PC-3 (cell line): ENCODE data around the gene PRDM1. TPM values are rescaled to one million over a fixed set of nuclear protein-coding genes. Genes with fewer than 3 reads are reported as not detected.

Experiments
- ATAC-seq: fragments of 200-7000 bp; cut with Tn5 transposase; 2 replicates; pipeline ENCODE4 v1.9.1; 2020; ENCODE audit warnings: mild to moderate bottlenecking, moderate library complexity
- BruUV-seq: library from RNA; stranded (reverse); fragments of 400-500 nt; replicated peaks from 2 replicates; lab custom pipeline; 2021; lab: Mats Ljungman, UMichigan
- CTCF ChIA-PET: fragments of 300-600 bp; sonication (Branson Sonifier 250); formaldehyde crosslinking; loops from one replicate; lab custom pipeline; 2022; ENCODE audit warnings: antibody characterized with exemption; lab: Charles Lee
- POLR2A ChIA-PET: fragments of 300-600 bp; sonication (Branson Sonifier 250); formaldehyde crosslinking; loops from one replicate; lab custom pipeline; 2022; ENCODE audit warnings: antibody characterized with exemption; ENCODE audit not compliant: unreplicated experiment; lab: Charles Lee
- DNase-seq: peaks from one replicate; pipeline ENCODE4 v3.0.0-alpha.2; 2015
- H2AFZ ChIP-seq: fragments of 300-600 bp; sonication (generic); 2 replicates; pipeline ENCODE4 v1.6.0; 2016; ENCODE audit warnings: antibody characterized with exemption, low read length
- H3F3A ChIP-seq: fragments of 300-600 bp; sonication (generic); one replicate; pipeline ENCODE4 v1.6.0; 2017; ENCODE audit warnings: antibody characterized with exemption, low read length, control low read depth, mild to moderate bottlenecking; ENCODE audit not compliant: unreplicated experiment
- H3K27ac ChIP-seq: fragments of 300-600 bp; sonication (generic); 2 replicates; pipeline ENCODE4 v1.5.1; 2016; ENCODE audit warnings: mild to moderate bottlenecking, low read length
- H3K27me3 ChIP-seq: fragments of 300-600 bp; sonication (generic); 2 replicates; pipeline ENCODE4 v1.6.1; 2016; ENCODE audit warnings: low read length, mixed read lengths
- H3K36me3 ChIP-seq: fragments of 300-600 bp; sonication (generic); 2 replicates; pipeline ENCODE4 v1.6.1; 2016; ENCODE audit warnings: low read depth, mixed run types, low read length, mixed read lengths
- H3K4me1 ChIP-seq: fragments of 300-600 bp; sonication (generic); 2 replicates; pipeline ENCODE4 v1.5.1; 2016; ENCODE audit warnings: low read length; ENCODE audit not compliant: insufficient read depth
- H3K4me2 ChIP-seq: fragments of 300-600 bp; sonication (generic); 2 replicates; pipeline ENCODE4 v1.6.0; 2016; ENCODE audit warnings: low read length
- H3K4me3 ChIP-seq: fragments of 300-600 bp; sonication (generic); 2 replicates; pipeline ENCODE4 v1.5.1; 2016; ENCODE audit warnings: mild to moderate bottlenecking, low read length, mixed read lengths
- H3K79me2 ChIP-seq: fragments of 300-600 bp; sonication (generic); 2 replicates; pipeline ENCODE4 v1.6.1; 2017; ENCODE audit warnings: low read length, mixed read lengths
- H3K9ac ChIP-seq: fragments of 300-600 bp; sonication (generic); 2 replicates; pipeline ENCODE4 v1.6.0; 2016; ENCODE audit warnings: mild to moderate bottlenecking, low read length
- H3K9me2 ChIP-seq: fragments of 300-600 bp; sonication (generic); replicated peaks from 2 replicates; pipeline ENCODE4 v1.6.1; 2016; ENCODE audit warnings: mixed run types, low read length, mixed read lengths
- H3K9me3 ChIP-seq: fragments of 300-600 bp; sonication (generic); 2 replicates; pipeline ENCODE4 v1.6.1; 2016; ENCODE audit warnings: low read length, mixed read lengths
- H4K20me1 ChIP-seq: fragments of 300-600 bp; sonication (generic); 2 replicates; pipeline ENCODE4 v1.6.1; 2016; ENCODE audit warnings: low read length, mixed read lengths
- CTCF ChIP-seq: fragments of 300-600 bp; sonication (generic); conservative IDR thresholded peaks from 2 replicates; pipeline ENCODE4 v1.5.1; 2017; ENCODE audit warnings: antibody characterized with exemption, low read depth, mild to moderate bottlenecking, low read length
- EZH2 ChIP-seq: fragments of 300-600 bp; sonication (generic); IDR thresholded peaks from one replicate; pipeline ENCODE4 v1.6.1; 2017; ENCODE audit warnings: antibody characterized with exemption, mild to moderate bottlenecking, low read length; ENCODE audit not compliant: unreplicated experiment
- EZH2phosphoT487 ChIP-seq: fragments of 300-600 bp; sonication (generic); IDR thresholded peaks from 2 replicates; pipeline ENCODE4 v1.6.1; 2018; ENCODE audit warnings: mild to moderate bottlenecking, antibody characterized with exemption, low read length, borderline replicate concordance
- intact Hi-C: fragments of 100-400 bp; cut with micrococcal nuclease; formaldehyde crosslinking; loops from 2 replicates; pipeline ENCODE4 v1.9.0; 2023
- total RNA-seq: library from RNA; depleted of rRNA; stranded (reverse); fragments of >200 nt; gene quantifications from 2 replicates; pipeline ENCODE4 v1.2.3, GENCODE V29; 2014

PRDM1 gene
- total RNA-seq, 1 experiment from 2014 or later: 2.0 TPM

GRCh38 chr6:106050538-106050937 lies 35.6 kb upstream of the PRDM1 start:
- Histone ChIP-seq H3K79me2 (no peaks in the 10 kb centered on the region), H2AFZ (no peak overlapping the region), H4K20me1 (no peaks in the 10 kb centered on the region), H3K36me3 (no peaks in the 10 kb centered on the region), H3K9me3 (no peaks in the 10 kb centered on the region), H3K27me3 (no peaks in the 10 kb centered on the region), H3F3A (no peaks in the 10 kb centered on the region), H3K4me2 (no peak overlapping the region), H3K9ac (no peak overlapping the region), H3K9me2 (no peaks in the 10 kb centered on the region), H3K4me1 (no peaks in the 10 kb centered on the region), H3K4me3 (no peak overlapping the region), H3K27ac (no peak overlapping the region)
- ChIA-PET CTCF (no interaction called here), POLR2A (no interaction called here)
- no peak for ATAC-seq
- TF ChIP-seq EZH2phosphoT487 (no peak), EZH2 (no peak), CTCF (no peak)
- intact Hi-C loops: no loop called here
- DNase-seq: no peak
- BruUV-seq: no TSS peak

GRCh38 chr6:106051226-106051625 lies 34.9 kb upstream of the PRDM1 start:
- Histone ChIP-seq H2AFZ (no peak overlapping the region), H4K20me1 (no peaks in the 10 kb centered on the region), H3K27ac (no peak overlapping the region), H3K9me3 (no peaks in the 10 kb centered on the region), H3K4me2 (no peak overlapping the region), H3K4me3 (no peak overlapping the region), H3F3A (no peaks in the 10 kb centered on the region), H3K9me2 (no peaks in the 10 kb centered on the region), H3K36me3 (no peaks in the 10 kb centered on the region), H3K79me2 (no peaks in the 10 kb centered on the region), H3K4me1 (no peaks in the 10 kb centered on the region), H3K27me3 (no peaks in the 10 kb centered on the region), H3K9ac (no peak overlapping the region)
- CTCF ChIA-PET: no interaction called here
- no peak for ATAC-seq
- DNase-seq: no peak
- POLR2A ChIA-PET: no interaction called here
- intact Hi-C loops: no loop called here
- BruUV-seq: no TSS peak
- TF ChIP-seq EZH2 (no peak), EZH2phosphoT487 (no peak), CTCF (no peak)

GRCh38 chr6:106053484-106054205 lies 32.5 kb upstream of the PRDM1 start:
- ChIA-PET CTCF (no interaction called here), POLR2A (no interaction called here)
- no peak overlapping the region for H3K27ac ChIP-seq
- H2AFZ ChIP-seq: no peak overlapping the region
- no peak overlapping the region for H3K4me2 ChIP-seq
- no peak overlapping the region for H3K4me3 ChIP-seq
- no peaks in the 10 kb centered on the region for H3K79me2 ChIP-seq
- H3K4me1 ChIP-seq: no peaks in the 10 kb centered on the region
- no peaks in the 10 kb centered on the region for H3F3A ChIP-seq
- H3K36me3 ChIP-seq: no peaks in the 10 kb centered on the region
- no TSS peak for BruUV-seq
- H4K20me1 ChIP-seq: no peaks in the 10 kb centered on the region
- no peak overlapping the region for H3K9ac ChIP-seq
- no peaks in the 10 kb centered on the region for H3K9me2 ChIP-seq
- TF ChIP-seq EZH2phosphoT487 (no peak), CTCF (no peak), EZH2 (no peak)
- H3K27me3 ChIP-seq: no peaks in the 10 kb centered on the region
- ATAC-seq (no peak), DNase-seq (no peak)
- intact Hi-C loops: no loop called here
- H3K9me3 ChIP-seq: no peaks in the 10 kb centered on the region
